ENCODE results near the gene RNASEH2A. TPM values are rescaled to one million over a fixed set of nuclear protein-coding genes. Genes with fewer than 3 reads are reported as not detected.

The RNASEH2A gene
- total and polyA plus RNA-seq, 2 of the 4 experiments (the other 2 are of a cell fraction): 34.9 to 44.6 TPM

DNA sequence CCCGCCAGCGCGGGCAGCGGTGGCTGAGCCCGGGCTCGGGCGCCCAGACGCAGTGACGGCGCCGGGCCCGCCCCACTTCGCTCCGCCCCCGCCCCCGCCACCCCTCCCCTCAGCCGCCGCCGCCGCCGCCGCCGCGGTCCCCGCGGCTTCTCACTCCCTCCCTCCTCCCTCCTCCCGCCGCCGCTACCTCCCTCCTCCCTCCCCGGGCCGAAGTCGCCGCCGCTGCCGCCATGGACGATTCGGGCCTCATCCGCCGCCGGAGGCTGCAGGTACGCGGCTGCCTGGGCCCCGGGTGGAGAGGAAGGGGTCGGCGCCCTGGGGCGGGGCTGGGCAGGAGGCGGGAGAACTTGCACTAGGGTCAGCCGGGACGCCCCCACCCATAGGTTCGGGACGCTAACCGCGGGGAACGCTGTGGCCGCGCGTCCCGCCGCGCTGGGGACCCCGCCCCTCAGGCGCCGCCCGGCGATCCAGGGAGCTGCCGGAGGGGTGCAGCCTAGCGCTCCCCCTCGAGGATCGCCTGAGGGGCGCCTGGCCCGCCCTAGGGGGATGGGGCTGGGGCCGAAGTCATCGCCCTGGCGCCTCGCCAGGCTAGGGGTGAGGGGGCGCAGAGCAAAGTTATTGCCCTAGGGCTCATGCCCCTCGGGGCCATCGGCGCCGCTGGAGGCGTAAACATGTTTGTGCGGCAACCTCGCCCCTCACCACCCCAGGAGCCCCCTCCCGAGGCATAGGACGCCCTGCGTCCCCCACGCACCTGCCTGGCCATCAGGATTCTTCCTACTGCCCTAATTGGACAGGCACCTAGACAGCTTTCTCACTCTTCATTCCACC lies 27.6 kb downstream of the RNASEH2A start:
- Histone ChIP-seq H3K9me1 (ENCODE audit: insufficient read depth, low read length) (0 out of 2 replicates have a peak, but pooled peaks cover 8% of the 10 kb centered on the region), H3K9me3 (ENCODE audit: control insufficient read depth, insufficient read depth, low read length) (no peaks in the 10 kb centered on the region; the same call in 1 of the 2 replicates), H4K91ac (ENCODE audit: insufficient read depth, low read depth, low read length) (no peak overlapping the region), H4K5ac (ENCODE audit: low read depth, low read length) (no peak overlapping the region), H3K27me3 (ENCODE audit: control insufficient read depth, insufficient read depth, low read length) (peaks cover 54% of the 10 kb centered on the region), H3K4ac (ENCODE audit: low read depth, low read length) (no peak overlapping the region), H3K4me3 (ENCODE audit: insufficient read depth, low read depth, low read length) (peak overlapping the region; percentile 56), H2BK120ac (ENCODE audit: low read depth, low read length) (no peak overlapping the region), H2BK15ac (ENCODE audit: low read depth, low read length) (no peak overlapping the region), H4K8ac (ENCODE audit: low read depth in 2 of 2, low read length in 2 of 2) (no peak overlapping the region), H3K18ac (ENCODE audit: low read depth, low read length) (no peak overlapping the region), H4K20me1 (ENCODE audit: insufficient read depth, low read length) (peaks cover 21% of the 10 kb centered on the region), H2BK20ac (ENCODE audit: low read depth, low read length) (no peak overlapping the region), H3K36me3 (ENCODE audit: control insufficient read depth, insufficient read depth, low read length) (no peaks in the 10 kb centered on the region), H2AK9ac (replicated peaks; ENCODE audit: low read depth, low read length, poor library complexity) (no peak overlapping the region), H3K4me2 (ENCODE audit: low read depth, low read length) (peak overlapping the region; percentile 74), H3K56ac (ENCODE audit: extremely low read depth, insufficient read depth, low read length) (no peak overlapping the region), H3K9ac (ENCODE audit: low read depth, low read length) (no peak overlapping the region), H2BK5ac (ENCODE audit: low read depth, low read length, poor library complexity, severe bottlenecking) (no peak overlapping the region), H3K27ac (ENCODE audit: insufficient read depth, low read length) (no peak overlapping the region), H3K14ac (replicated peaks; ENCODE audit: low read depth, low read length) (no peak overlapping the region), H2AFZ (replicated peaks; ENCODE audit: low read length, poor library complexity) (peak overlapping the region; percentile 89), H3K23ac (ENCODE audit: low read depth, low read length) (no peak overlapping the region), H3K4me1 (ENCODE audit: control insufficient read depth, insufficient read depth, low read length) (peaks cover 4% of the 10 kb centered on the region; the same call in 1 of the 2 replicates), H2AK5ac (ENCODE audit: low read depth, low read length) (no peak overlapping the region), H3K79me1 (ENCODE audit: low read depth in 1 of 2, low read length in 2 of 2) (no peaks in the 10 kb centered on the region)
- dilution Hi-C loops (cut with HindIII; ENCODE audit: low sequenced_read_pairs, unreplicated experiment): no loop called here
- WGBS, 2 experiments (ENCODE audit: extremely low coverage in 2 of 2, insufficient read length in 1 of 2): 2% methylated on average over 19 of the region's 87 CpGs; no CpG with 5 or more reads in 1 of the 2 experiments
- no TSS peak for BruUV-seq (replicated peaks)
- ChIA-PET POLR2A (ENCODE audit: unreplicated experiment) (no interaction called here), CTCF (interaction anchor here (0.9 kb wide), 1 partner anchor 13 kb away, joined by 3 read pairs; no protein-coding TSS in a partner anchor)
- no peak for DNase-seq
- in situ Hi-C loops (cut with MboI; ENCODE audit: low sequenced_read_pairs): no loop called here
- TF ChIP-seq RCOR1 (IDR thresholded peaks at IDR 0.05; ENCODE audit: insufficient replicate concordance, low read length) (no peak), SMC3 (IDR thresholded peaks at IDR 0.05; ENCODE audit: low read depth, low read length) (no peak), POLR2A (IDR thresholded peaks at IDR 0.05; ENCODE audit: low read depth, low read length) (no peak), MAFK (IDR thresholded peaks at IDR 0.05; ENCODE audit: low read depth, low read length) (no peak), CEBPB (IDR thresholded peaks at IDR 0.05; ENCODE audit: low read depth, low read length) (no peak), FOS (IDR thresholded peaks at IDR 0.05; ENCODE audit: low read depth, low read length) (no peak), NFE2L2 (IDR thresholded peaks at IDR 0.05; ENCODE audit: low read depth, low read length) (no peak), MAZ (IDR thresholded peaks at IDR 0.05; ENCODE audit: borderline replicate concordance, low read depth, low read length) (no peak), BHLHE40 (IDR thresholded peaks at IDR 0.05; ENCODE audit: low read depth, low read length) (no peak), MXI1 (IDR thresholded peaks at IDR 0.05; ENCODE audit: borderline replicate concordance, low read depth, low read length) (no peak)
- TF ChIP-seq, protein P1, sequence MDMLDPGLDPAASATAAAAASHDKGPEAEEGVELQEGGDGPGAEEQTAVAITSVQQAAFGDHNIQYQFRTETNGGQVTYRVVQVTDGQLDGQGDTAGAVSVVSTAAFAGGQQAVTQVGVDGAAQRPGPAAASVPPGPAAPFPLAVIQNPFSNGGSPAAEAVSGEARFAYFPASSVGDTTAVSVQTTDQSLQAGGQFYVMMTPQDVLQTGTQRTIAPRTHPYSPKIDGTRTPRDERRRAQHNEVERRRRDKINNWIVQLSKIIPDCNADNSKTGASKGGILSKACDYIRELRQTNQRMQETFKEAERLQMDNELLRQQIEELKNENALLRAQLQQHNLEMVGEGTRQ (IDR thresholded peaks at IDR 0.05; ENCODE audit: low read depth, low read length): no peak
- TF ChIP-seq, protein P2, sequence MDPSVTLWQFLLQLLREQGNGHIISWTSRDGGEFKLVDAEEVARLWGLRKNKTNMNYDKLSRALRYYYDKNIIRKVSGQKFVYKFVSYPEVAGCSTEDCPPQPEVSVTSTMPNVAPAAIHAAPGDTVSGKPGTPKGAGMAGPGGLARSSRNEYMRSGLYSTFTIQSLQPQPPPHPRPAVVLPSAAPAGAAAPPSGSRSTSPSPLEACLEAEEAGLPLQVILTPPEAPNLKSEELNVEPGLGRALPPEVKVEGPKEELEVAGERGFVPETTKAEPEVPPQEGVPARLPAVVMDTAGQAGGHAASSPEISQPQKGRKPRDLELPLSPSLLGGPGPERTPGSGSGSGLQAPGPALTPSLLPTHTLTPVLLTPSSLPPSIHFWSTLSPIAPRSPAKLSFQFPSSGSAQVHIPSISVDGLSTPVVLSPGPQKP (IDR thresholded peaks at IDR 0.05; ENCODE audit: borderline replicate concordance, low read depth, low read length): no peak
- ATAC-seq (ENCODE audit: low read depth): peak; percentile 40
- intact Hi-C loops (cut with micrococcal nuclease): no loop called here
